Lower lobe of right lung (tissue), 2 donors: ENCODE results near the gene KLF11. TPM values are rescaled to one million over a fixed set of nuclear protein-coding genes. Genes with fewer than 3 reads are reported as not detected.

Experiments used
- ATAC-seq, 2 donors: fragments of 200-7000 bp; cut with Tn5 transposase; one replicate each; pipeline ENCODE4 v1.9.1; 2020 to 2022; ENCODE audit warnings: mild to moderate bottlenecking in 2 of 2, moderate library complexity in 2 of 2
- DNase-seq: peaks from one replicate; pipeline ENCODE4 v3.0.0-alpha.2; 2020
- H3K27ac ChIP-seq: fragments of 200-600 bp; one replicate; pipeline ENCODE4 v1.8.0; 2022
- H3K27me3 ChIP-seq: fragments of 200-600 bp; one replicate; pipeline ENCODE4 v1.8.0; 2022; ENCODE audit warnings: low read depth
- H3K36me3 ChIP-seq: fragments of 200-600 bp; one replicate; pipeline ENCODE4 v1.8.0; 2022; ENCODE audit warnings: mild to moderate bottlenecking
- H3K4me1 ChIP-seq: fragments of 200-600 bp; one replicate; pipeline ENCODE4 v1.8.0; 2022
- H3K4me3 ChIP-seq: fragments of 200-600 bp; one replicate; pipeline ENCODE4 v1.8.0; 2022; ENCODE audit warnings: mild to moderate bottlenecking
- H3K9me3 ChIP-seq: fragments of 200-600 bp; one replicate; pipeline ENCODE4 v1.8.0; 2022
- intact Hi-C: fragments of 100-400 bp; cut with DNase I; formaldehyde crosslinking; loops from one replicate; pipeline ENCODE4 v1.11.0; 2022
- total RNA-seq: library from RNA; stranded (reverse); fragmentation: NEBNext Ultra II Directional; extraction: Animal tissue kit (Norgen Biotek cat#: 25700); gene quantifications from one replicate; pipeline ENCODE4 v1.2.1, GENCODE V29; 2021
- TF ChIP-seq, protein P1 (sequence below): fragments of 200-600 bp; IDR thresholded peaks from one replicate; pipeline ENCODE4 v1.8.0; 2022; ENCODE audit warnings: antibody characterized with exemption, mild to moderate bottlenecking
- donor health status: DM: no; HTN: yes; CAD: no; lungs with severe emphysema.

KLF11 gene
- total RNA-seq, 1 donor from 2014 or later: 40.8 TPM

DNA sequence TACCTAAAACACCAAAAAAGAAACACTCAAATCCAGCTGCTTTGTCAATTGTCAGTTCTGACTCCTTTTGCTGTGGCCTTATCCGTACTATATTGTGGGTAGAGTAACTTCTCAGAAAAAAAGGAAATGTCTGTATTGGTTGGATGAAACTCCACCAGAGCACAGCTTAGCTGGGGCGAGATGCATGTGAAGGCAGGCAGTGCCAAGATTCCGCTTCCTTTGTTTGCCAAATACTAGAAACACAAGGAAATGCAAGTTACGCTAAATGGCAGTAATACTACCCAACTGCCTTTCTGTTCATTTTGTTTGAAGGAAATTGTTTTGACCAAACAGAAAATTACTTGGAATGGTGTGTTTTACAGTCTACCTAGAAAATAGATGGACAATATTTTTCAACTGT, 10.0 kb downstream of the KLF11 start:
- TF ChIP-seq, protein P1, sequence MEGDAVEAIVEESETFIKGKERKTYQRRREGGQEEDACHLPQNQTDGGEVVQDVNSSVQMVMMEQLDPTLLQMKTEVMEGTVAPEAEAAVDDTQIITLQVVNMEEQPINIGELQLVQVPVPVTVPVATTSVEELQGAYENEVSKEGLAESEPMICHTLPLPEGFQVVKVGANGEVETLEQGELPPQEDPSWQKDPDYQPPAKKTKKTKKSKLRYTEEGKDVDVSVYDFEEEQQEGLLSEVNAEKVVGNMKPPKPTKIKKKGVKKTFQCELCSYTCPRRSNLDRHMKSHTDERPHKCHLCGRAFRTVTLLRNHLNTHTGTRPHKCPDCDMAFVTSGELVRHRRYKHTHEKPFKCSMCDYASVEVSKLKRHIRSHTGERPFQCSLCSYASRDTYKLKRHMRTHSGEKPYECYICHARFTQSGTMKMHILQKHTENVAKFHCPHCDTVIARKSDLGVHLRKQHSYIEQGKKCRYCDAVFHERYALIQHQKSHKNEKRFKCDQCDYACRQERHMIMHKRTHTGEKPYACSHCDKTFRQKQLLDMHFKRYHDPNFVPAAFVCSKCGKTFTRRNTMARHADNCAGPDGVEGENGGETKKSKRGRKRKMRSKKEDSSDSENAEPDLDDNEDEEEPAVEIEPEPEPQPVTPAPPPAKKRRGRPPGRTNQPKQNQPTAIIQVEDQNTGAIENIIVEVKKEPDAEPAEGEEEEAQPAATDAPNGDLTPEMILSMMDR: no peak
- intact Hi-C loops: no loop called here
- Histone ChIP-seq H3K4me1 (peaks cover 60% of the 10 kb centered on the region), H3K9me3 (no peaks in the 10 kb centered on the region), H3K27me3 (no peaks in the 10 kb centered on the region), H3K4me3 (no peak overlapping the region), H3K27ac (no peak overlapping the region), H3K36me3 (peaks cover 73% of the 10 kb centered on the region)
- ATAC-seq (no peak), DNase-seq (peak; percentile 20)

DNA sequence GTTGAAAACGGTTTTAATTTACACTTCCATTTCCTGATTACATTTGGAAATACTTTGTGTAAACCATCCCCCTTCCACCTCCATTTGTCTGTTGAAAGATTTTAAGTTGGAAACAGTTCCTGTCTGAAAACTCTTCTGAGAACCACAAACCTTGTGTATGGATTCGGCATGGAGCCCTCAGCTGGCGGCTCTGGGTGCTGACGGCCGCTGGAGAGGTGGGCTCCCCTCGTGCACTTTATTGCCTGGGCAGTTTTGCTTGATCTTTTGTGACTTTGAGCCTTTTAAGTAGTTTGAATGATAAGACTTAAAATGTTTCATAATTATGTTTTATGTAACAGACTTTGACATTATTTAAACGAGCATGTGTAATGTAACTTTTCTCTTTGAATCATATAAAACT, 11.1 kb downstream of the KLF11 start:
- Histone ChIP-seq H3K4me1 (peaks cover 52% of the 10 kb centered on the region), H3K27me3 (no peaks in the 10 kb centered on the region), H3K4me3 (no peak overlapping the region), H3K27ac (no peak overlapping the region), H3K36me3 (peaks cover 64% of the 10 kb centered on the region), H3K9me3 (no peaks in the 10 kb centered on the region)
- intact Hi-C loops: no loop called here
- no peak for ATAC-seq
- DNase-seq: peak; percentile 24
- TF ChIP-seq, protein P1: no peak

DNA sequence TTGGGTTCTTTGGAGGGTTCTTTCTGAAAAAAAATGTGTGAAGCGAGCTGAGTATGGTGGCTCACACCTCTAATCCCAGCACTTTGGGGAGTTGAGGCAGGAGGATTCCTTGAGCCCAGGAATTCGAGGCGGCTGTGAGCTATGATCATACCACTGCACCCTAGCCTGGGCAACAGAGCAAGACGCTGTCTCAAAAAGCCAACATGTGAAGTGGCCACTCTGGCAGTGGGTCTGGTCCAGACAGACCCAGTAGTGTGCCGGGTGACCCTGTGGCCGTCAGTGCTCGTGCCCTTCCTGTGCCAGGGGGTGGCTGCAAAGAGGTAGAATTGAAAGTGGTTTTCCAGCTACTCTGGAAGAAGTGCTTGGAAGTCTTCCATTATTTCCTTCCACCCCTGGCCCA, 11.6 kb downstream of the KLF11 start:
- no peak overlapping the region for H3K4me3 ChIP-seq
- TF ChIP-seq, protein P1: no peak
- peak; percentile 20 for DNase-seq
- H3K27me3 ChIP-seq: no peaks in the 10 kb centered on the region
- H3K27ac ChIP-seq: no peak overlapping the region
- H3K4me1 ChIP-seq: peaks cover 47% of the 10 kb centered on the region
- no peak for ATAC-seq
- no peaks in the 10 kb centered on the region for H3K9me3 ChIP-seq
- peaks cover 59% of the 10 kb centered on the region for H3K36me3 ChIP-seq
- intact Hi-C loops: no loop called here

DNA sequence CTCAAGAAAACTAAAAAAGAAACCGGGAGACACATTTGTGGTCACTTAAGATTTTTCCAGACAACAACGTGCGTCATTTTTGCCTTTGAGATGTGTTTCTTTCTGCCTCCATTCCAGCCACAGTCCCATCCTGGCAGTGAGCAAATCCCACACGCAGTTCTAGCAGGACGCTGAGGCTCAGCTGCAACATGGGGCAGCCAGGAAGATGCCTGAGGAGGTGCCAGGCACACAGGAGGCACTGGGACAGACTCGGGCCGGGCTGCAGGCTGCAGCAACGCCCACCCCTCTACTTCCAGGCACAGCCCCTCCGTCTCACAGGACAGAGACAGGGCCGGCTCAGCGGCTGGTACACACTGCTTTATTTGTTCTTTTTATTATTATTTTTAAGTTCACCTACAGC, 13.1 kb downstream of the KLF11 start:
- ATAC-seq: no peak

DNA sequence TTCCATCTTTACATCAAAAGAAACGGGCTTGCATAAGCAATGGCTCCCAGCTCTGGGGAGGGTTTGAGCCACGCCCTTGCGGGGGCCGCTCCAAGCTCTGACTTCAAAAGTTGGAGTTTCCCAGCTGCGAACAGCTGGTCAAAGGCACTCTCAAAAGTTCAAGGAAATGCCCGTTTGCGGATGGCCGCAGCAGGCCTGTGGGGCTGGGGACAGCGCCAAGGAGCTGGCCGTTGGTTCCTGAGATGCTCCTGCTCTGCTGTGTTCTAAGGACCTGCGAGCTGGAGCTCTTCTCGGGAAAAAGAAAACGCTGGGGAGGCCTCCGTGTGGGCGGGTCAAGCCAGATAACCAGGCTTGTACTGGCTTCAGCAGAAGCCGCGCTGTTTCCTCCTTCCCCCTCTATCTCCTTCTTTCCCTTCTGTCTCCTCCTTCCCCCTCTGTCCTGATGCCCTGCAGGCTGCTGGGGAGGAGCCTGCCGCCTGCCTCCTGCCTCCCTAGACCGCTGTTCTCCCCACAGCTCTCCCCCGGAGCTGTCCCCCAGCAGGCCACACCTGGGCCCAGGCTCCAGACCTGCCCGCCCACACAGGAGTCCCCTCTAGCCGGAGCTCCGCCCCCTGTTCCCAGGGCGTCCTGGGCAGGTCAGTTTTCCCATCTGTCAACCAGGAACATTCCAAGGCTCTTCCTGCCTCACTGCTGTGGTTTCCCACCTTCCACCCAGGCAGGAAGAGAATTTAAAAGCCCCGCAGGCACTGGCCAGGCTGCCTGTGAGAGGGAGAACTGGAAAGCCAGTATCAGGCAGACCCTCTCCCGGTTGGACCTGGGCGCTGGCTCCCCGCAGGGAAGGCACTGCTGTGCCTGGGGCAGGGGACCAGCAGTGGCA, 14.1 kb downstream of the KLF11 start:
- peak overlapping the region; percentile 62 for H3K27ac ChIP-seq
- peak; percentile 62 for DNase-seq
- intact Hi-C loops: no loop called here
- peak; percentile 58 to 67 for ATAC-seq
- H3K36me3 ChIP-seq: peaks cover 34% of the 10 kb centered on the region
- no peaks in the 10 kb centered on the region for H3K9me3 ChIP-seq
- TF ChIP-seq, protein P1: no peak
- H3K4me3 ChIP-seq: peak overlapping the region; percentile 30
- H3K4me1 ChIP-seq: peaks cover 40% of the 10 kb centered on the region
- no peaks in the 10 kb centered on the region for H3K27me3 ChIP-seq

More for the DNA sequence above, 13.1 kb downstream of the KLF11 start:
- Histone ChIP-seq H3K4me3 (no peak overlapping the region), H3K36me3 (peaks cover 44% of the 10 kb centered on the region), H3K27ac (no peak overlapping the region), H3K9me3 (no peaks in the 10 kb centered on the region), H3K27me3 (no peaks in the 10 kb centered on the region), H3K4me1 (peaks cover 42% of the 10 kb centered on the region)
- TF ChIP-seq, protein P1: no peak
- intact Hi-C loops: no loop called here
- peak; percentile 23 for DNase-seq
